CD14-positive monocyte (primary cell): Measurements from ENCODE around the gene CCDC175. TPM values are rescaled to one million over a fixed set of nuclear protein-coding genes. Genes with fewer than 3 reads are reported as not detected.
A peak's percentile ranks its signal among the peaks of the same experiment; 100 is the strongest.

ENCODE experiments used
- DNase-seq, 3 donors: peaks; one replicate each; pipeline ENCODE4 v3.0.0-alpha.2; 2011 to 2022
- H2AFZ ChIP-seq: 2 replicates; pipeline ENCODE4 v1.6.0; 2012; ENCODE audit warnings: mild to moderate bottlenecking, low read depth, low read length, inconsistent platforms; ENCODE audit not compliant: insufficient read depth, poor library complexity, severe bottlenecking
- H3K27ac ChIP-seq, 2 donors: 1 replicate in 1 of 2; 2 replicates in 1 of 2; pipeline ENCODE4 v1.5.1; 2012 to 2013; ENCODE audit warnings: low read length in 2 of 2, control low read depth in 1 of 2, inconsistent platforms in 1 of 2, low read depth in 1 of 2, mild to moderate bottlenecking in 1 of 2
- H3K27me3 ChIP-seq, 2 donors: one replicate each; pipeline versions ENCODE4 v1.6.0 to v1.6.1; 2011 to 2013; ENCODE audit warnings: low read length in 2 of 2; ENCODE audit not compliant: control insufficient read depth in 2 of 2, insufficient read depth in 2 of 2
- H3K36me3 ChIP-seq, 2 donors: replicated peaks in 1 of 2; 1 replicate in 1 of 2; 2 replicates in 1 of 2; pipeline versions ENCODE4 v1.5.1 to v1.6.1; 2012 to 2013; ENCODE audit warnings: low read length in 2 of 2, control low read depth in 1 of 2, inconsistent platforms in 1 of 2, mild to moderate bottlenecking in 1 of 2; ENCODE audit not compliant: insufficient read depth in 2 of 2, control insufficient read depth in 1 of 2
- H3K4me1 ChIP-seq, 2 donors: 1 replicate in 1 of 2; 2 replicates in 1 of 2; pipeline versions ENCODE4 v1.5.1 to v1.6.1; 2012 to 2013; ENCODE audit warnings: low read length in 2 of 2, control low read depth in 1 of 2, inconsistent platforms in 1 of 2, mild to moderate bottlenecking in 1 of 2, moderate library complexity in 1 of 2; ENCODE audit not compliant: insufficient read depth in 2 of 2, control insufficient read depth in 1 of 2
- H3K4me2 ChIP-seq: replicated peaks from 2 replicates; pipeline ENCODE3; 2012; ENCODE audit warnings: low read length, moderate library complexity, mild to moderate bottlenecking; ENCODE audit not compliant: poor library complexity, severe bottlenecking; ENCODE audit errors: extremely low read depth
- H3K4me3 ChIP-seq, 3 experiments: fragments of 200-600 bp in 1 of 3; sonication (generic) in 1 of 3; replicated peaks in 1 of 3; 1 replicate in 2 of 3; 2 replicates in 1 of 3; pipeline ENCODE4 v1.5.1; 2011 to 2013; ENCODE audit warnings: low read length in 3 of 3, mild to moderate bottlenecking in 3 of 3, control low read depth in 2 of 3, low read depth in 2 of 3, inconsistent platforms in 1 of 3, moderate library complexity in 1 of 3
- H3K79me2 ChIP-seq: 2 replicates; pipeline ENCODE4 v1.6.0; 2012; ENCODE audit warnings: mild to moderate bottlenecking, control low read depth, inconsistent platforms, low read length, moderate library complexity; ENCODE audit not compliant: insufficient read depth
- H3K9ac ChIP-seq: 2 replicates; pipeline ENCODE4 v1.6.0; 2017; ENCODE audit warnings: low read length, mild to moderate bottlenecking; ENCODE audit not compliant: insufficient read depth, poor library complexity, severe bottlenecking
- H3K9me3 ChIP-seq, 2 donors: replicated peaks in 1 of 2; 1 replicate in 1 of 2; 2 replicates in 1 of 2; pipeline versions ENCODE4 v1.5.1 to v1.6.1; 2012 to 2013; ENCODE audit warnings: low read length in 2 of 2, control low read depth in 1 of 2; ENCODE audit not compliant: control insufficient read depth in 1 of 2, insufficient read depth in 1 of 2
- H4K20me1 ChIP-seq: 2 replicates; pipeline ENCODE4 v1.6.0; 2012; ENCODE audit warnings: mild to moderate bottlenecking, low read length, control low read depth, moderate library complexity; ENCODE audit not compliant: insufficient read depth
- H3K27ac Mint-ChIP-seq, 7 donors: one replicate each; pipeline ENCODE4 v1.8.0; 2020; ENCODE audit warnings: mild to moderate bottlenecking in 7 of 7, mixed read lengths in 7 of 7, moderate library complexity in 6 of 7, inconsistent platforms in 2 of 7
- H3K27me3 Mint-ChIP-seq, 3 donors: one replicate each; pipeline ENCODE4 v1.8.0; 2021 to 2022; ENCODE audit warnings: low read depth in 3 of 3, mild to moderate bottlenecking in 3 of 3, mixed read lengths in 3 of 3, moderate library complexity in 3 of 3, inconsistent platforms in 1 of 3
- H3K36me3 Mint-ChIP-seq, 2 donors: one replicate each; pipeline ENCODE4 v1.8.0; 2020; ENCODE audit warnings: mixed read lengths in 2 of 2, inconsistent platforms in 1 of 2, mild to moderate bottlenecking in 1 of 2
- H3K4me1 Mint-ChIP-seq: one replicate; pipeline ENCODE4 v1.8.0; 2020; ENCODE audit warnings: mild to moderate bottlenecking, mixed read lengths
- H3K4me3 Mint-ChIP-seq, 2 donors: one replicate each; pipeline ENCODE4 v1.8.0; 2020; ENCODE audit warnings: mild to moderate bottlenecking in 2 of 2, mixed read lengths in 2 of 2, moderate library complexity in 1 of 2
- H3K9me3 Mint-ChIP-seq, 7 donors: one replicate each; pipeline ENCODE4 v1.8.0; 2020 to 2022; ENCODE audit warnings: mixed read lengths in 7 of 7, mild to moderate bottlenecking in 6 of 7, moderate library complexity in 6 of 7, inconsistent platforms in 2 of 7
- CTCF ChIP-seq: fragments of 200-600 bp; IDR thresholded peaks from one replicate; pipeline ENCODE4 v1.8.0; 2022; ENCODE audit warnings: antibody characterized with exemption, mild to moderate bottlenecking
- WGBS: methylation state at CpG from one replicate; pipeline ENCODE4 v1.1.5; 2013; ENCODE audit warnings: missing lambda C conversion rate; ENCODE audit not compliant: insufficient coverage; 5-methylcytosine and 5-hydroxymethylcytosine counted together
- intact Hi-C, 2 donors: fragments of 100-400 bp; cut with micrococcal nuclease; formaldehyde crosslinking; loops; one replicate each; pipeline versions ENCODE4 v1.15.0 to v1.15.1; 2023
- polyA plus RNA-seq, 3 donors: library from polyadenylated mRNA; depleted of rRNA in 1 of 3; unstranded in 2 of 3; stranded (reverse) in 1 of 3; fragments of 300-500 nt in 2 of 3; fragments of >200 nt in 1 of 3; fragmentation: Illumina TruSeq in 2 of 3; gene quantifications; 1 replicate in 2 of 3; 2 replicates in 1 of 3; pipeline ENCODE4 v1.2.3, GENCODE V29; 2012 to 2021

CCDC175 gene
- polyA plus RNA-seq, 3 donors = not detected

- H4K20me1 ChIP-seq = no peaks in the 10 kb centered on the region
- no peak overlapping the region for H3K4me3 Mint-ChIP-seq
- H3K27ac Mint-ChIP-seq = peak overlapping the region in 2 of 7 donors; percentile 5 to 66
- H3K79me2 ChIP-seq = no peaks in the 10 kb centered on the region
- intact Hi-C loops = loop anchor here in 1 of 2 donors (5.0 kb wide), 1 partner anchor 70 kb away; the partner anchor contains the start of gene CCDC175
- no peak overlapping the region for H3K4me2 ChIP-seq
- H3K9me3 Mint-ChIP-seq = no peaks in the 10 kb centered on the region
- no peaks in the 10 kb centered on the region for H3K4me1 ChIP-seq
- no peak overlapping the region for H3K27ac ChIP-seq
- H3K36me3 ChIP-seq = peaks cover 18 to 33% of the 10 kb centered on the region in 2 donors
- H3K27me3 Mint-ChIP-seq = peaks cover 0 to 2% (median 1%) of the 10 kb centered on the region in 3 donors
- DNase-seq = peak; percentile 25 to 45 (median 30)
- peaks cover 17 to 22% of the 10 kb centered on the region in 2 donors for H3K36me3 Mint-ChIP-seq
- H3K9me3 ChIP-seq = no peaks in the 10 kb centered on the region
- H3K4me1 Mint-ChIP-seq = no peaks in the 10 kb centered on the region
- H2AFZ ChIP-seq = no peak overlapping the region
- H3K9ac ChIP-seq = no peak overlapping the region
- peak; percentile 89 for TF ChIP-seq CTCF
- H3K27me3 ChIP-seq = no peaks in the 10 kb centered on the region
- H3K4me3 ChIP-seq = no peak overlapping the region
Measured at GRCh38 chr14:59507063-59507751, 69.4 kb downstream of the CCDC175 start.

GRCh38 chr14:59503256-59503655 is 73.4 kb downstream of the CCDC175 start:
- no peaks in the 10 kb centered on the region for H3K9me3 ChIP-seq
- intact Hi-C loops = no loop called here
- H3K36me3 Mint-ChIP-seq = peaks cover 36 to 45% of the 10 kb centered on the region in 2 donors
- no peaks in the 10 kb centered on the region for H3K4me1 Mint-ChIP-seq
- H3K4me3 Mint-ChIP-seq = no peak overlapping the region
- no peaks in the 10 kb centered on the region for H3K27me3 ChIP-seq
- no peaks in the 10 kb centered on the region for H3K9me3 Mint-ChIP-seq
- H3K27ac Mint-ChIP-seq = no peak overlapping the region
- no peaks in the 10 kb centered on the region for H3K79me2 ChIP-seq
- peaks cover 12% of the 10 kb centered on the region for H4K20me1 ChIP-seq
- peaks cover 0 to 2% (median 0%) of the 10 kb centered on the region in 3 donors for H3K27me3 Mint-ChIP-seq
- H3K36me3 ChIP-seq = peaks cover 48 to 67% of the 10 kb centered on the region in 2 donors
- no peak overlapping the region for H3K27ac ChIP-seq
- no peak overlapping the region for H3K4me3 ChIP-seq
- WGBS = no CpG with 5 or more reads among the region's 4 CpGs
- no peak for TF ChIP-seq CTCF
- H3K4me2 ChIP-seq = no peak overlapping the region
- H3K9ac ChIP-seq = no peak overlapping the region
- H2AFZ ChIP-seq = no peak overlapping the region
- no peaks in the 10 kb centered on the region for H3K4me1 ChIP-seq
- DNase-seq = no peak
